ENCODE data around the gene CACNB4. TPM values are rescaled to one million over a fixed set of nuclear protein-coding genes. Genes with fewer than 3 reads are reported as not detected.

Gene CACNB4
- total and polyA plus RNA-seq, 7 donors, result 0.23 to 4.4 (median 1.1) TPM

DNA sequence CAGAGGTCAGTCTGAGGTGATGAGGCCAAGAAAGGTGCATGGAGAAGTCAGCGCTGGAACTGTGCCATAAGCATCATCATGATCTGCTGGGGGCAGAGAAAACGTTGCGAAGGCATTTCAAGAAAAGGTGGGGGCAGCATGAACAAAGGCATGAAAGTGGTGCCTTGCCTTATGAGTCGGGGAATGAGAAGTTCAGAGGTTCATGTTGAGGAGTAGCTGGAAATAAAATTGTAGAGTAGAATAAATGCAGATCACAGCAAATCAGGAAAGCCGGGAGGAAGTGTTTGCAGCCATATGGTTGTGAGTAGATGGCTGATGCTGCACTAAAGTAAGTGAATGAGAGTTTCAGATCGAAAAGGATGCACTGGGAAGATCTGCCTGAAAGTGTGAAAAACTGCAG is 198.5 kb downstream of the CACNB4 start:
- H3K27ac ChIP-seq, result no peak overlapping the region
- no peak overlapping the region for H3K4me3 ChIP-seq
- no peak for TF ChIP-seq POLR2AphosphoS5 (IDR thresholded peaks at IDR 0.05)
- no peak for TF ChIP-seq POLR2A (IDR thresholded peaks at IDR 0.05)
- no peak for TF ChIP-seq EP300 (IDR thresholded peaks at IDR 0.05)
- no peak for TF ChIP-seq CTCF (IDR thresholded peaks at IDR 0.05)
- 71 to 77% methylated on average over 6 of the region's 6 CpGs for WGBS, 2 donors
- no peaks in the 10 kb centered on the region for H3K27me3 ChIP-seq
- intact Hi-C loops (cut with DNase I), result no loop called here
- no peak for DNase-seq
- H3K4me1 ChIP-seq, result no peaks in the 10 kb centered on the region
- no peaks in the 10 kb centered on the region for H3K36me3 ChIP-seq
- H3K9me3 ChIP-seq, result no peaks in the 10 kb centered on the region

DNA sequence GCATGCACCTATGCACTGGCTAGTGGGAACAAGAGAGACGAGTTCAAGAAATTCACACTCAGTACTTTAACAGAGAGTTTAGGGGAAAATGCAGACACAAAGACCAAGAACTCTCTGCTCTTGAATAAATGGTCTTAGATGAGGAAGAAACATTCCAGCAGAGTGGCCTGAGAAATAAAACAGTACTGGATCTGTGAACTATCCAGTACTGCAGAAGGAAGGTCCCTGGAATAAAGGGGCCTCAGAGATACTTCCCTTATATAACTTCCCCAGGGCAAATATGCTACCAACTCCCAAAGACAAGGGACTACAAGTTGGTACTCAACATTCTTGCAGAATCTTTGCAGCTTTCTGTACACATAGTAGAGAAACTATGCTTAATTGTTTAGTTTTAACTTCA is 199.7 kb downstream of the CACNB4 start:
- H3K4me3 ChIP-seq, result no peak overlapping the region
- H3K4me1 ChIP-seq, result no peaks in the 10 kb centered on the region
- intact Hi-C loops (cut with DNase I), result no loop called here
- no peaks in the 10 kb centered on the region for H3K27me3 ChIP-seq
- WGBS, 2 donors, result 84 to 87% methylated on average over 1 of the region's 1 CpG
- no peak for DNase-seq
- H3K36me3 ChIP-seq, result no peaks in the 10 kb centered on the region
- TF ChIP-seq CTCF (IDR thresholded peaks at IDR 0.05) (no peak), POLR2AphosphoS5 (IDR thresholded peaks at IDR 0.05) (no peak), POLR2A (IDR thresholded peaks at IDR 0.05) (no peak), EP300 (IDR thresholded peaks at IDR 0.05) (no peak)
- no peaks in the 10 kb centered on the region for H3K9me3 ChIP-seq
- no peak overlapping the region for H3K27ac ChIP-seq

DNA sequence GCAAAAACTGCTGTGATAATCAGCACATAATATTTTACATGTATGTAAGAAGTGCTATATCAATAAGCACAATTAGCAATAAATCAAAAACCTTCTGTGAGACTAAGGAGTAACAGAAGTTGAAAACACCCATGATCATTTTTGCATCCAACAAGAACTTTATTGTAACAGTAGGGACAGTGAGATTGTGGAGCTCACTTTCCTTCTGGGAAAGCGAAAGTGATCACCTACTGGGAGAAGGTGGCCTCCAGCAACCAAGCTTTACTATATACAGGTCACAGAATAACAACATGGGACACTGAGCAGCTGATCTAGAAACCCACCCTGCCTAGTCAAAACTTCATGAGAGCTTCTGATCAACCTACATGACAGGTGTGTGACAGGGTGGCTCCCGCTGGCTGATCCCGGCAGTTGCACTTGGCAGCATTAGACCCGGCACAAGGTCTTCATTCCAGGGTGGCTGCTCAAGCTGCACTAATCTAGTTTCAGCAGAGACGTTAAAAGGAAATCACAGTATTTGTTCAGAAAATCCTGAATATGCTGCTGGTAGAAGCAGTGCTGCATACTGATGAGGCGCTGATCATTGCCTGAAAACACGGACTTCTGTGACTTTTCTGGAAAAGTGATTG is 207.2 kb downstream of the CACNB4 start:
- no peak overlapping the region for H3K27ac ChIP-seq
- no peaks in the 10 kb centered on the region for H3K4me1 ChIP-seq
- no peaks in the 10 kb centered on the region for H3K9me3 ChIP-seq
- no peaks in the 10 kb centered on the region for H3K36me3 ChIP-seq
- DNase-seq, result no peak
- intact Hi-C loops (cut with DNase I), result no loop called here
- WGBS, 2 donors, result 23 to 65% methylated on average over 7 of the region's 7 CpGs
- no peak overlapping the region for H3K4me3 ChIP-seq
- H3K27me3 ChIP-seq, result no peaks in the 10 kb centered on the region
- TF ChIP-seq EP300 (IDR thresholded peaks at IDR 0.05) (no peak), CTCF (IDR thresholded peaks at IDR 0.05) (no peak), POLR2AphosphoS5 (IDR thresholded peaks at IDR 0.05) (no peak), POLR2A (IDR thresholded peaks at IDR 0.05) (no peak)

GRCh38 chr2:151887164-151887563 is 211.7 kb downstream of the CACNB4 start:
- intact Hi-C loops (cut with DNase I), result no loop called here
- H3K27me3 ChIP-seq, result no peaks in the 10 kb centered on the region
- TF ChIP-seq EP300 (IDR thresholded peaks at IDR 0.05) (no peak), POLR2AphosphoS5 (IDR thresholded peaks at IDR 0.05) (no peak), CTCF (IDR thresholded peaks at IDR 0.05) (no peak), POLR2A (IDR thresholded peaks at IDR 0.05) (no peak)
- no peak overlapping the region for H3K27ac ChIP-seq
- WGBS, 2 donors, result 86 to 89% methylated on average over 2 of the region's 2 CpGs
- no peaks in the 10 kb centered on the region for H3K9me3 ChIP-seq
- no peaks in the 10 kb centered on the region for H3K4me1 ChIP-seq
- no peak for DNase-seq
- no peaks in the 10 kb centered on the region for H3K36me3 ChIP-seq
- no peak overlapping the region for H3K4me3 ChIP-seq

GRCh38 chr2:151886241-151886640 is 212.6 kb downstream of the CACNB4 start:
- H3K4me3 ChIP-seq, result no peak overlapping the region

More at GRCh38 chr2:151886241-151886640, 212.6 kb downstream of the CACNB4 start:
- H3K9me3 ChIP-seq, result no peaks in the 10 kb centered on the region
- H3K27ac ChIP-seq, result no peak overlapping the region
- intact Hi-C loops (cut with DNase I), result no loop called here
- DNase-seq, result no peak
- no peaks in the 10 kb centered on the region for H3K27me3 ChIP-seq
- TF ChIP-seq POLR2A (IDR thresholded peaks at IDR 0.05) (no peak), POLR2AphosphoS5 (IDR thresholded peaks at IDR 0.05) (no peak), CTCF (IDR thresholded peaks at IDR 0.05) (no peak), EP300 (IDR thresholded peaks at IDR 0.05) (no peak)
- H3K36me3 ChIP-seq, result no peaks in the 10 kb centered on the region
- 67 to 82% methylated on average over 1 of the region's 1 CpG for WGBS, 2 donors
- H3K4me1 ChIP-seq, result no peaks in the 10 kb centered on the region

Data from sigmoid colon (tissue), 7 donors.